ENCODE measurements around the gene DLGAP1. TPM values are rescaled to one million over a fixed set of nuclear protein-coding genes. Genes with fewer than 3 reads are reported as not detected.

DLGAP1 gene
- total and polyA plus RNA-seq, 10 of the 15 experiments (the other 5 are each of a cell fraction or from before 2014, with no cell fraction given): 0.23 to 27.6 (median 1.9) TPM

- no peak for TF ChIP-seq NKRF (conservative IDR thresholded peaks at IDR 0.05)
Measured at GRCh38 chr18:4172196-4173100, 282.7 kb downstream of the DLGAP1 start (continued).

DNA sequence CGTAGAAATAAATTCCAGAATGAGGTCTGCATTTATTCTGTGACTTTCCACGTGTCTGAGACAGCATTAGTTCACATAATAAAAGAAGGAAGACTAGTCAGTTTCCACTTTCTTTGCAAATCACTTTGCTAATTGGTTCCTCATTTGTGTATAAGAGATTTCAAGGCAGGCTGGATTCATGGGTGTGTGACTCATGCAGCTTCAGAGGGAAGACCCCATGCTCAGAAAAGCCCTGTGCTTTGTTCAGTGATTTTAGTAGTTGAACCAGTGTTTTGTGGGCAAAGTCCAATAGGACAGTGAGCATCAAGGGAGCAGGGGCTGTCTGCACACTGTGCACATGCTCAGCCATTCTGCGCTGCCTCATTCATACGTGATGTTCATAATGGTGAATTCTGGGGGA, 297.8 kb downstream of the DLGAP1 start:
- intact Hi-C loops (cut with micrococcal nuclease; ENCODE audit: unreplicated experiment): no loop called here
- TF ChIP-seq TARDBP (IDR thresholded peaks at IDR 0.05; ENCODE audit: borderline replicate concordance): no peak
- TF ChIP-seq SP1 (IDR thresholded peaks at IDR 0.05; ENCODE audit: low read depth, low read length): no peak
- TF ChIP-seq CREB1 (IDR thresholded peaks at IDR 0.05; ENCODE audit: low read depth): no peak
- TF ChIP-seq CBFB (IDR thresholded peaks at IDR 0.05; ENCODE audit: low read depth): no peak
- 0 out of 2 replicates have a peak, but pooled peaks have one; percentile 19 for TF ChIP-seq IKZF1 (conservative IDR thresholded peaks at IDR 0.05)
- no peak for TF ChIP-seq ZSCAN29 (IDR thresholded peaks at IDR 0.05)
- no peak for TF ChIP-seq SIX5 (IDR thresholded peaks at IDR 0.05; ENCODE audit: low read depth, low read length, severe bottlenecking)
- no peak for TF ChIP-seq NFXL1 (IDR thresholded peaks at IDR 0.05; ENCODE audit: borderline replicate concordance)
- TF ChIP-seq NKRF (conservative IDR thresholded peaks at IDR 0.05): no peak
- TF ChIP-seq ATF7 (IDR thresholded peaks at IDR 0.05; ENCODE audit: low read depth): peak; percentile 32; the same call in 1 of the 2 replicates
- peak; percentile 78; the same call in 1 of the 2 replicates for TF ChIP-seq MTA2 (IDR thresholded peaks at IDR 0.05; ENCODE audit: low read depth)
- peak; percentile 86 for TF ChIP-seq ZNF24 (IDR thresholded peaks at IDR 0.05)
- no peak for TF ChIP-seq RUNX3 (IDR thresholded peaks at IDR 0.05; ENCODE audit: low read length)
- TF ChIP-seq PML (IDR thresholded peaks at IDR 0.05; ENCODE audit: low read length): no peak
- TF ChIP-seq CHD1 (IDR thresholded peaks at IDR 0.05; ENCODE audit: low read depth, low read length): no peak
- TF ChIP-seq GABPA (IDR thresholded peaks at IDR 0.05; ENCODE audit: low read depth): no peak
- TF ChIP-seq IKZF2 (IDR thresholded peaks at IDR 0.05): peak; percentile 33 to 44; a peak in 2 of 4 replicates
- TF ChIP-seq ZNF217 (IDR thresholded peaks at IDR 0.05): no peak
- TF ChIP-seq BHLHE40 (IDR thresholded peaks at IDR 0.05; ENCODE audit: borderline replicate concordance in 1 of 2, low read depth in 2 of 2, low read length in 1 of 2): peak in 1 of 2 experiments; percentile 48; a peak in 1 of 4 replicates
- TF ChIP-seq SREBF2 (IDR thresholded peaks at IDR 0.05; ENCODE audit: low read length): no peak

More for the DNA sequence above, 297.8 kb downstream of the DLGAP1 start:
- Histone ChIP-seq H3K79me2 (ENCODE audit: control insufficient read depth, insufficient read depth, low read length) (no peaks in the 10 kb centered on the region), H3K9ac (ENCODE audit: control insufficient read depth, insufficient read depth, low read length) (no peak overlapping the region), H3K27me3 (replicated peaks in 1 of 2; ENCODE audit: control insufficient read depth in 2 of 2, insufficient read depth in 2 of 2, low read length in 1 of 2) (no peaks in the 10 kb centered on the region), H4K20me1 (ENCODE audit: control insufficient read depth, insufficient read depth) (no peaks in the 10 kb centered on the region), H3K9me3 (replicated peaks; ENCODE audit: control insufficient read depth, insufficient read depth, low read length) (no peaks in the 10 kb centered on the region; the same call in 2 of the 3 replicates), H3K27ac (ENCODE audit: control insufficient read depth, insufficient read depth) (no peak overlapping the region), H3K36me3 (ENCODE audit: control insufficient read depth in 2 of 2, insufficient read depth in 2 of 2, low read length in 1 of 2) (no peaks in the 10 kb centered on the region; a peak in 1 of 4 replicates), H3K4me1 (ENCODE audit: control insufficient read depth, insufficient read depth, low read length) (no peaks in the 10 kb centered on the region), H3K4me3 (no peak overlapping the region), H3K4me2 (ENCODE audit: control insufficient read depth, insufficient read depth) (no peak overlapping the region), H2AFZ (ENCODE audit: control insufficient read depth, low read depth, low read length) (no peak overlapping the region)
- in situ Hi-C loops (cut with MboI): no loop called here
- FAIRE-seq (no peak), ATAC-seq (peak; percentile 79), DNase-seq (ENCODE audit: low read depth, low spot score) (peak; percentile 19)
- ChIA-PET CTCF (interaction anchor here (2.1 kb wide), 1 partner anchor 11 kb away, joined by 4 read pairs; no protein-coding TSS in a partner anchor), POLR2A (no interaction called here), RAD21 (ENCODE audit: unreplicated experiment) (interaction anchor here (1.0 to 1.7 kb wide), 4 partner anchors 24 to 110 kb away, joined by 3 to 4 read pairs (median 3); no protein-coding TSS in a partner anchor), SMC1A (ENCODE audit: uncharacterized antibody, unreplicated experiment) (interaction anchor here (1.5 to 1.9 kb wide), 3 partner anchors 9 to 40 kb away, joined by 3 to 7 read pairs (median 6); no protein-coding TSS in a partner anchor)
- WGBS (ENCODE audit: insufficient coverage, insufficient replicate concordance, low lambda C conversion rate, missing lambda C conversion rate): 8% methylated on average over 4 of the region's 4 CpGs
- BruUV-seq (replicated peaks): no TSS peak
